Right renal cortex interstitium (tissue), 3 donors: ENCODE results near the gene FAM81B. TPM values are rescaled to one million over a fixed set of nuclear protein-coding genes. Genes with fewer than 3 reads are reported as not detected.

Experiments used
- DNase-seq, 3 donors: peaks; one replicate each; pipeline ENCODE4 v3.0.0-alpha.2; 2013; ENCODE audit warnings: low read depth in 3 of 3, low spot score in 2 of 3
- polyA plus RNA-seq, 3 donors: library from polyadenylated mRNA; unstranded; fragments of 120-200 nt; gene quantifications; one replicate each; pipeline ENCODE4 v1.2.1, GENCODE V29; 2013; ENCODE audit not compliant: insufficient read length in 3 of 3

FAM81B gene
- polyA plus RNA-seq, 3 donors = 6.2 to 7.4 (median 6.2) TPM

DNA sequence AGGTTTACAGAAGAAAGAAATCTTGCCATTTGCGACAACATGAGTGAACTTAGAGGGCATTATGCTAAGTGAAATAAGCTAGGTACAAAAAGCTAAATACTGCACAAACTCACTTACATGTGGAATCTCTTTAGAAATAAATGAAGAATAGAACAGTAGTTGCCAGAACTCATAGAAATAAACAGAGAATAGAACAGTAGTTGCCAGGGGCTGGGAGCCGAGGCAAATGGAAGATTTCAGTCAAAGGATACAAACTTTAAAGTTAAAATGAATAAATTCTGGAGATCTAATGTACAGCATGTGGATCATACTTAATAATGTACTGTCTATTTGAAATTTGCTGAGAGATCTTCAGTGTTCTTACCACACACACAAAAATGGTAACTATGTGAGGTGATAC is 63.4 kb downstream of the FAM81B start:
- DNase-seq = no peak

DNA sequence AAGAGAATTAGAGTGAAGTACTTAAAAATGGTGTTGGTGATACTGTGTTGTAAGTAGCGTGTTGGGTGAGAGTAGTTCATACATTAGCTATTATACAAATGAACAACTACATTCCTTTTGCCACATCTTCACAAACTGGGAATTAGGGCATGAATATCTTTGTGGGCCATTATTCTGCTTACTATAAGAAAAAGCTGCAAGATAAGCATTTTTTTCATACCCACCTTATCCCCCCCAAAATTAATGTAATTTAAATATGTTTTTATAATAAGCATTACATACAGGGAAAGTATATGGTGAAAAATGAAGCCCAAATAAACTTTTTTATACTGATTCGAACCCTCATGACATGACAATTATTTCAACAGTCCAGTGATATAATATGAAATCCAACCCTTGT is 69.5 kb downstream of the FAM81B start:
- DNase-seq = no peak

DNA sequence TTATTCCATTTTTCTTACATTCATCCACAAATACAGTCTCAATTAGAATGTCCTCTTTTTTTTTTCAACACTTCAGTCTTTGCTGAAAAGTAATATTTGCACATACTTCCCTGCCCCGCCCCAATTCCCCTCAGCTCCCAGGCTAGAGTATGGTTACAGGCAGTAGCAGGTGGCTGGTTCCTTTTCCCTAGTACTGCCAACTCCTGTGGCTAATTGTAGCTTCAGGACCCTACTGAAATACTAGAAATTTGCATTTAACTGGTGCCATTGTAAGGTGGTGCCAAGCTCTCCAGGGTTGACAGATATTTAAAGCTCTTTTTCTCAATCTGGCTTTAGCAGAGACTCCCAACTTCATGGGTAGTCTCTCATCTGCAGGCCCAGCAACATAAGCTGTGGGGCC is 80.3 kb downstream of the FAM81B start:
- DNase-seq = no peak

DNA sequence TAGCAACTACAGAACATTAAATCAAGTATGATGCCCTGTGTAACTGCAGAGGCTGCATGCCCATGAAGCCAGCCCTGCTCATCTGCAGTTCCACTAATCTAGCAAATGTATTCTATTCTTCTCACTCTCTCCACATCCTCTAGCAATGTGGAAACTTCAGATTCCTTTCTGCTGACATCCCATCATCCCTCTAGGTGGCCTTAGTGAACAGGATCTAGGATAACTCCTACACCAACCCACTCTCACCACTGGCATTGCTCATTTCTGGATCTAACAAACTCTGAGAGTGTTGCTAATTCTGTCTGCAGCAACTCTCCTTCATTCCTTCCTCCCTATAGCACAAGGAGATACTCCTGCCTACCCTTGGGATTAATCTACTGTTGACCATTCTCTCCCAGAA is 80.8 kb downstream of the FAM81B start:
- no peak for DNase-seq

DNA sequence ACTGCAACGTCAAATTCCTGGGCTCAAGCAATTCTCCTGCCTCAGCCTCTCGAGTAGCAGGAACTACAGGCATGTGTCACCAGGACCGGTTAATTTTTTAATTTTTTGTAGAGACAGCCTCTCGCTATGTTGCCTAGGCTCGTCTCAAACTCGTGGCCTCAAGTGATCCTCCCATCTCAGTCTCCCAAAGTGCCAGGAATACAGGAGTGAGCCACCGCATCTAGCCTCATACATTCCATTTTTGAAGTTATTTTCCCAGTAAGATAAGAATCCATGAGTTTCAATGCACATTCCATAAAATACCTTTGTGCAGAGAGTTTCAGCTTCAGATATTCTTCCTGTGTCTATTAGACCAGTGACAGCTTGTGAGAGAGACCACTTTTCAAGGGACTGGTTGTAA is 93.3 kb downstream of the FAM81B start:
- DNase-seq = no peak

DNA sequence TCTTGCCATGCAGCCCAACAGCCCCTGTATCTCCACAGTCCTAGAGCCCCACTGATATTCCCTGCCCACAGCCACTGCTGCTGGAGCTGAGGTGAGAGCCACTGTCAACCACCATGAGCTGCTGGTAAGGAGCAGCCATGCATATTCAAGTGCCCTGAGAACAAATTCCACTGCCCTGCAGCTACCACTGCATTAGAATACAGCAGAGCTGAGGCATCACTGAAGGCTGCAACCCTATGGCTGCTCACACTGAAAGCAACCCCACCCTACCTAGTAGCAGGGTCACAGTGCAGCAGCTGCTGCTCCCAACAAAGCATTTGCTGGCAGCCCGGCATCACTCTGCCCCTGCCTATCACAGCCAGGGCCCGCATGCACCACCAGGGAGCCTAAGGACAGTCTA is 95.0 kb downstream of the FAM81B start:
- no peak for DNase-seq

DNA sequence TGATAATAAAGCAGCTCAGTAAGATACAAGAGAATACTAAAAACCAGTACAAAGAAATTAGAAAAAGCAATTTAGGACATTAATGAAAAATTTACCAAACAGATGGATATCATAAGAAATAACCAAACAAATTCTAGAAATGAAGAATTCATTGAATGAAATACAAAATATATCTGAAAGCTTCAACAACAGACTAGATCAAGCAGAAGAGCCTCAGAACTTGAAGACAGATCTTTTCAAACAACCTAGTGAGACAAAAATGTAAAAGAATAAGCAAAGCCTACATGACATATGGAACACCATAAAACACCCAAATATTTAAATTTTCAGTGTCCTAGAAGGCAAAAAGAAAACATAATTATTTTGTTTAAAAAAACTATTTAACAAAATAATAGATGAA is 96.7 kb downstream of the FAM81B start:
- DNase-seq = no peak

Other genes starting within 250 kb of the FAM81B start
- 1 to 10 TPM; 4.2 to 5.6 (median 4.9) TPM for gene MCTP1, start 106.3 kb upstream of the FAM81B start, polyA plus RNA-seq
- gene SKIC3, start 163.6 kb downstream of the FAM81B start, polyA plus RNA-seq = 10 to 100 TPM; 87.5 to 98.3 (median 91.7) TPM
- gene ARSK, start 163.7 kb downstream of the FAM81B start, polyA plus RNA-seq = 10 to 100 TPM; 14.2 to 15.5 (median 15.0) TPM
- under 1 TPM in 1 of 3 donors, not detected in 2; 0.06 TPM for gene GPR150, start 228.7 kb downstream of the FAM81B start, polyA plus RNA-seq